HTR-8/SVneo (cell line): Measurements from ENCODE around the gene NTSR1.

Experiments
- DNase-seq: peaks from one replicate; pipeline ENCODE4 v3.0.0; 2011; ENCODE audit warnings: low spot score, mixed read lengths; ENCODE audit not compliant: insufficient read length
- FAIRE-seq: peaks from 2 replicates; lab custom pipeline; 2011; peaks lifted over from hg19 to GRCh38; lab: Jason Lieb, UNC

NTSR1 gene

GRCh38 chr20:62793757-62794006 is 85.0 kb downstream of the NTSR1 start:
- FAIRE-seq (no peak), DNase-seq (no peak)

GRCh38 chr20:62794007-62794724 is 85.5 kb downstream of the NTSR1 start:
- FAIRE-seq (peak; percentile 99), DNase-seq (peak; percentile 99)

- peak; percentile 79 for DNase-seq
- peak; percentile 92 for FAIRE-seq
These were observed 86.6 kb downstream of the NTSR1 start for GRCh38 chr20:62795023-62795761.

- FAIRE-seq (no peak), DNase-seq (no peak)
These were observed 88.3 kb downstream of the NTSR1 start for GRCh38 chr20:62796699-62797491.

- FAIRE-seq, result no peak
- no peak for DNase-seq
These were observed 89.3 kb downstream of the NTSR1 start for GRCh38 chr20:62797671-62798532.

- DNase-seq (no peak), FAIRE-seq (no peak)
These were observed 90.4 kb downstream of the NTSR1 start for GRCh38 chr20:62799036-62799435.

- no peak for DNase-seq
- no peak for FAIRE-seq
These were observed 90.8 kb downstream of the NTSR1 start for GRCh38 chr20:62799459-62799858.

GRCh38 chr20:62799873-62800272 is 91.2 kb downstream of the NTSR1 start:
- FAIRE-seq (no peak), DNase-seq (no peak)

- no peak for FAIRE-seq
- DNase-seq, result no peak
These were observed 92.0 kb downstream of the NTSR1 start for GRCh38 chr20:62800314-62801259.

- no peak for FAIRE-seq
- DNase-seq, result no peak
These were observed 92.8 kb downstream of the NTSR1 start for GRCh38 chr20:62801284-62802010.

- FAIRE-seq (no peak), DNase-seq (no peak)
These were observed 93.5 kb downstream of the NTSR1 start for GRCh38 chr20:62802026-62802712.

- peak; percentile 83 for DNase-seq
- FAIRE-seq, result no peak
These were observed 95.5 kb downstream of the NTSR1 start for GRCh38 chr20:62804021-62804626.

- peak; percentile 86 for DNase-seq
These were observed 96.1 kb downstream of the NTSR1 start, which contains the start of gene OGFR for GRCh38 chr20:62804627-62805154. OGFR (plus strand) TSS chr20:62804835; CDS start chr20:62804860, 25 bp downstream.

GRCh38 chr20:62805155-62805710 is 96.6 kb downstream of the NTSR1 start:
- FAIRE-seq, result no peak
- no peak for DNase-seq

More at GRCh38 chr20:62804627-62805154, 96.1 kb downstream of the NTSR1 start, which contains the start of gene OGFR:
- FAIRE-seq, result peak; percentile 76

GRCh38 chr20:62805711-62806382 is 97.2 kb downstream of the NTSR1 start:
- FAIRE-seq, result peak; percentile 46

GRCh38 chr20:62806383-62807050 is 97.9 kb downstream of the NTSR1 start:
- DNase-seq, result no peak

More at GRCh38 chr20:62805711-62806382, 97.2 kb downstream of the NTSR1 start:
- no peak for DNase-seq

More at GRCh38 chr20:62806383-62807050, 97.9 kb downstream of the NTSR1 start:
- peak; percentile 40 for FAIRE-seq
